ENCODE measurements around the gene ANOS1. TPM values are rescaled to one million over a fixed set of nuclear protein-coding genes. Genes with fewer than 3 reads are reported as not detected.

ANOS1 gene
- total and polyA plus RNA-seq, 2 donors (not counting 1 experiment from before 2014, with no cell fraction given), result under 0.01 to 0.07 TPM

DNA sequence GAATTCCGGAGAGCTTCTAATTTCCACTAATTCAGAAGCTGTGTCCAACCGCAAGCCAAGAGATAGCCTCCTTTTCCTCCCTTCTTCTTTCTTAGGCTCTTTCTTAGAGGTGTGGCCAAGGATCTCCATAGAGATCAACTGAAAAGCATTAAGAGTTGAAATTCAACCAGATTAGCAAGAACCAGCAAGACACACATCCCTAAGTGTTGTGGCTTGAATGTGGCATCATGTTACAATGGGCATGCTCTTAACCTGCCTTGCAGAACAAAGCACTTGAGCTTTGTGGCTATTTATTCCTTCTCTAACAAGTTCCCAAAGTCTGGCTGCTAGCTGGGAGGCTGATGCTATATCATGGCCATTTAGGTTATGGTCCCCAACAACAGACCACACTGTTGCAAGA, 10.4 kb downstream of the ANOS1 start:
- TF ChIP-seq EZH2 (IDR thresholded peaks at IDR 0.05; ENCODE audit: low read length, missing control alignments), result no peak
- TF ChIP-seq, protein P1, sequence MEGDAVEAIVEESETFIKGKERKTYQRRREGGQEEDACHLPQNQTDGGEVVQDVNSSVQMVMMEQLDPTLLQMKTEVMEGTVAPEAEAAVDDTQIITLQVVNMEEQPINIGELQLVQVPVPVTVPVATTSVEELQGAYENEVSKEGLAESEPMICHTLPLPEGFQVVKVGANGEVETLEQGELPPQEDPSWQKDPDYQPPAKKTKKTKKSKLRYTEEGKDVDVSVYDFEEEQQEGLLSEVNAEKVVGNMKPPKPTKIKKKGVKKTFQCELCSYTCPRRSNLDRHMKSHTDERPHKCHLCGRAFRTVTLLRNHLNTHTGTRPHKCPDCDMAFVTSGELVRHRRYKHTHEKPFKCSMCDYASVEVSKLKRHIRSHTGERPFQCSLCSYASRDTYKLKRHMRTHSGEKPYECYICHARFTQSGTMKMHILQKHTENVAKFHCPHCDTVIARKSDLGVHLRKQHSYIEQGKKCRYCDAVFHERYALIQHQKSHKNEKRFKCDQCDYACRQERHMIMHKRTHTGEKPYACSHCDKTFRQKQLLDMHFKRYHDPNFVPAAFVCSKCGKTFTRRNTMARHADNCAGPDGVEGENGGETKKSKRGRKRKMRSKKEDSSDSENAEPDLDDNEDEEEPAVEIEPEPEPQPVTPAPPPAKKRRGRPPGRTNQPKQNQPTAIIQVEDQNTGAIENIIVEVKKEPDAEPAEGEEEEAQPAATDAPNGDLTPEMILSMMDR (conservative IDR thresholded peaks at IDR 0.05 in 1 of 2, IDR thresholded peaks at IDR 0.05 in 1 of 2; ENCODE audit: low read depth in 1 of 2, low read length in 2 of 2), result no peak
- Histone ChIP-seq H3K4me2 (ENCODE audit: extremely low read depth, insufficient read depth, low read length) (no peak overlapping the region), H3K4me1 (ENCODE audit: control insufficient read depth, extremely low read depth, insufficient read depth, low read length) (no peaks in the 10 kb centered on the region), H4K20me1 (ENCODE audit: control insufficient read depth, extremely low read depth, insufficient read depth, low read length) (no peaks in the 10 kb centered on the region), H3K4me3 (replicated peaks in 1 of 4; ENCODE audit: control extremely low read depth in 1 of 4, insufficient read depth in 1 of 4, low read depth in 3 of 4, low read length in 4 of 4) (no peak overlapping the region), H3K79me2 (ENCODE audit: control insufficient read depth, insufficient read depth, low read length) (no peaks in the 10 kb centered on the region), H3K36me3 (ENCODE audit: control insufficient read depth, insufficient read depth, low read length) (no peaks in the 10 kb centered on the region), H3K9ac (ENCODE audit: insufficient read depth, low read length) (no peak overlapping the region), H2AFZ (ENCODE audit: low read length) (no peak overlapping the region), H3K9me3 (ENCODE audit: control insufficient read depth, insufficient read depth, low read depth, low read length) (no peaks in the 10 kb centered on the region), H3K27me3 (ENCODE audit: control insufficient read depth, insufficient read depth, low read length) (no peaks in the 10 kb centered on the region), H3K27ac (ENCODE audit: insufficient read depth, low read length) (no peak overlapping the region)
- DNase-seq (ENCODE audit: low read depth in 2 of 2), result no peak

DNA sequence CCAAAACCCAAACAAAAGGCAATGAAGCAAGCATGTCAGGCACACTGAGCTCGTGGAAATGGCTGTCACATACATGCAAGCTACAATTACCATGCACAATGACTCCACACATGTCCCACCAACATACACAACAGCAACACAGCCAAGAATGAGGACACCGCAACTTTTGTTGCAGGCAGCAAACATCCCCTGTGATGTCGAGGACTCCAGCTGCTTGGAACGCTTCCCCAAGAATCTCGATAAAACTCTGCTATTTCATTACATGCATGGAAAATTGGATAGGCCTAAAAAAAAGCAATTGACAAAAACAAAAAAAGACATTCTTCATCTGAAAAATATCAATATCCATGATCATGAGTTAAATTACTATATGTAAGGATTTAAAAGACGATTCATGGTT, 11.8 kb downstream of the ANOS1 start:
- H3K27ac ChIP-seq (ENCODE audit: insufficient read depth, low read length), result no peak overlapping the region
- no peaks in the 10 kb centered on the region for H3K36me3 ChIP-seq (ENCODE audit: control insufficient read depth, insufficient read depth, low read length)
- H3K9ac ChIP-seq (ENCODE audit: insufficient read depth, low read length), result no peak overlapping the region
- no peaks in the 10 kb centered on the region for H3K9me3 ChIP-seq (ENCODE audit: control insufficient read depth, insufficient read depth, low read depth, low read length)
- no peak overlapping the region for H3K4me3 ChIP-seq (replicated peaks in 1 of 4; ENCODE audit: control extremely low read depth in 1 of 4, insufficient read depth in 1 of 4, low read depth in 3 of 4, low read length in 4 of 4)
- H3K79me2 ChIP-seq (ENCODE audit: control insufficient read depth, insufficient read depth, low read length), result no peaks in the 10 kb centered on the region
- H4K20me1 ChIP-seq (ENCODE audit: control insufficient read depth, extremely low read depth, insufficient read depth, low read length), result no peaks in the 10 kb centered on the region
- H2AFZ ChIP-seq (ENCODE audit: low read length), result no peak overlapping the region
- DNase-seq (ENCODE audit: low read depth in 2 of 2), result no peak
- no peaks in the 10 kb centered on the region for H3K4me1 ChIP-seq (ENCODE audit: control insufficient read depth, extremely low read depth, insufficient read depth, low read length)
- no peak for TF ChIP-seq EZH2 (IDR thresholded peaks at IDR 0.05; ENCODE audit: low read length, missing control alignments)
- TF ChIP-seq, protein P1 (conservative IDR thresholded peaks at IDR 0.05 in 1 of 2, IDR thresholded peaks at IDR 0.05 in 1 of 2; ENCODE audit: low read depth in 1 of 2, low read length in 2 of 2), result no peak
- no peaks in the 10 kb centered on the region for H3K27me3 ChIP-seq (ENCODE audit: control insufficient read depth, insufficient read depth, low read length)
- no peak overlapping the region for H3K4me2 ChIP-seq (ENCODE audit: extremely low read depth, insufficient read depth, low read length)

DNA sequence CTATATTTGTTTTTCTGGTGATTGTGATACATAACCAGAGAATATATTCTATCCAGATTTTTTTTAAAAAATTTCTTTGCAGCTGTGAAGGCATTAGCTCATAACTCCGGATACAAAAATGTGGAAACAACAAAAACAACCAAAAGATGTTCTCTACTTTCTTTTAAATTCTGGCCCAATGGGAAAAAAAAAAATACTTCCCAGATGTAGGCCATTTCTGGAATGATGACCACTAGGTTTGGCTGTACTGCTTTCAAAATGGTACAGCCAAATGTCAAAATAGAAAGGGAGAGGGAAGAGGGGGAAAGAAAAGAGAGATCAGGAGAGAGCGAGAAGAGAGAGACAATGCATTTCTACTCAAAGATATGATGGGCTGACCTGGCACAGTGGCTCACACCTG, 14.6 kb downstream of the ANOS1 start:
- Histone ChIP-seq H3K4me1 (ENCODE audit: control insufficient read depth, extremely low read depth, insufficient read depth, low read length) (no peaks in the 10 kb centered on the region), H2AFZ (ENCODE audit: low read length) (no peak overlapping the region), H3K36me3 (ENCODE audit: control insufficient read depth, insufficient read depth, low read length) (no peaks in the 10 kb centered on the region), H3K9ac (ENCODE audit: insufficient read depth, low read length) (no peak overlapping the region), H3K27ac (ENCODE audit: insufficient read depth, low read length) (no peak overlapping the region), H4K20me1 (ENCODE audit: control insufficient read depth, extremely low read depth, insufficient read depth, low read length) (no peaks in the 10 kb centered on the region), H3K4me3 (replicated peaks in 1 of 4; ENCODE audit: control extremely low read depth in 1 of 4, insufficient read depth in 1 of 4, low read depth in 3 of 4, low read length in 4 of 4) (no peak overlapping the region), H3K27me3 (ENCODE audit: control insufficient read depth, insufficient read depth, low read length) (no peaks in the 10 kb centered on the region), H3K4me2 (ENCODE audit: extremely low read depth, insufficient read depth, low read length) (no peak overlapping the region), H3K79me2 (ENCODE audit: control insufficient read depth, insufficient read depth, low read length) (no peaks in the 10 kb centered on the region), H3K9me3 (ENCODE audit: control insufficient read depth, insufficient read depth, low read depth, low read length) (no peaks in the 10 kb centered on the region)
- no peak for TF ChIP-seq EZH2 (IDR thresholded peaks at IDR 0.05; ENCODE audit: low read length, missing control alignments)
- TF ChIP-seq, protein P1 (conservative IDR thresholded peaks at IDR 0.05 in 1 of 2, IDR thresholded peaks at IDR 0.05 in 1 of 2; ENCODE audit: low read depth in 1 of 2, low read length in 2 of 2), result no peak
- DNase-seq (ENCODE audit: low read depth in 2 of 2), result no peak

All from fibroblast of lung (primary cell).